Measurements from ENCODE around the gene CIB1. TPM values are rescaled to one million over a fixed set of nuclear protein-coding genes. Genes with fewer than 3 reads are reported as not detected.

CIB1 gene
- total and polyA plus RNA-seq, 10 of the 15 experiments (the other 5 are each of a cell fraction or from before 2014, with no cell fraction given): 10.8 to 155 (median 81.9) TPM

- TF ChIP-seq ZNF687 (IDR thresholded peaks at IDR 0.05): peak; percentile 3; the same call in 1 of the 2 replicates
- TF ChIP-seq STAT1 (conservative IDR thresholded peaks at IDR 0.05): no peak
- TF ChIP-seq CEBPZ (IDR thresholded peaks at IDR 0.05; ENCODE audit: low read depth, low read length): no peak
- no peak for TF ChIP-seq ELK1 (IDR thresholded peaks at IDR 0.05; ENCODE audit: low read depth, low read length)
- TF ChIP-seq ZBTB40 (IDR thresholded peaks at IDR 0.05; ENCODE audit: borderline replicate concordance): no peak
- TF ChIP-seq HDGF (IDR thresholded peaks at IDR 0.05): no peak
- TF ChIP-seq PRDM15 (CRISPR knock-in tag; IDR thresholded peaks at IDR 0.05): no peak
- TF ChIP-seq IKZF1 (conservative IDR thresholded peaks at IDR 0.05): peak; percentile 71
- peak in 1 of 2 experiments; percentile 8; a peak in 1 of 4 replicates for TF ChIP-seq EP300 (IDR thresholded peaks at IDR 0.05; ENCODE audit: borderline replicate concordance in 1 of 2, control insufficient read depth in 1 of 2, low read depth in 2 of 2, low read length in 2 of 2)
- 0 out of 2 replicates have a peak, but pooled peaks have one; percentile 27 for TF ChIP-seq CHD2 (IDR thresholded peaks at IDR 0.05; ENCODE audit: borderline replicate concordance, low read depth, low read length)
Measured at GRCh38 chr15:90233387-90234095, at the start of gene CIB1 (continued).
